ENCODE results near the gene FBLN5.
A peak's percentile ranks its signal among the peaks of the same experiment; 100 is the strongest.
"Not testable (repeated sequence)": the region's sequence is repeated elsewhere in the genome, so short reads cannot be mapped to it uniquely, and the experiment has no call there.

FBLN5 gene

DNA sequence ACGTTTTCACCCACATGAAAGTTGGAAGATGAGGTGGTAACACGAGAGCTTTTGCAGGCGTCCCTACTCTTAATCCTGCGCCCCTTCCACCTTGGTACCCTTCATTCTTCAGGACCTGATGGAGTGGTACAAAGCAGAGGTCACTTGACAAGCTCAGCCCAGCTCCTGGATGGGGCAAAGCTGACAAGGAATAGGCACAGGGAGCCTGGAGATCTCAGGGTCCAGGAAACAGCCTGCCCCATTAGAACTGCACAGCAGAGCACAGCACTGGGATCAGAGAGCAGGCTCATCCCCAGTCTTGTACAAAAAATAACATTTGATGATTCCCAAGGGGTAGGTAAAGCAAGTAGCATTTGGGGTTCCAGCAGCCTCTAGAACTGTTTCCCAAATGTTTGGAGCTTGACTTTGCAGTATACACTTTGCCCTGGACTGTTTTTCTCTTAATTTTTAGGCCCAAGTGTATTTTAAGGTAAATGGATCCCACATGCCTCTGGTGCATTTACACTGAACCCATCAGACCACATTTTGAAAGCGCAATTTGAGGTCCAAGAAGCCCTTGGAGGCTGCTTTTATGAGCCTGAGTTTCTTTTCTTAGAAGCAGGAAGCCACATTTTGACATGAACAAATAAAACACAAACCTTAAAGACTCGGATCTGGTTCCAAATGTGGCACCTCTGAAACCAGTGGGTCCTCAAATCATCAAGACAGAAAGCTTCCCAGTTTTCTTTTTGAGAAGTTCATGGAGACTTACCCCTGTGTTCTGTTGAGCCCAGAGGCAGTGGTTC lies 80.8 kb downstream of the FBLN5 start:
- DNase-seq (ENCODE audit: low read depth in 1 of 2, low spot score in 1 of 2): no peak

DNA sequence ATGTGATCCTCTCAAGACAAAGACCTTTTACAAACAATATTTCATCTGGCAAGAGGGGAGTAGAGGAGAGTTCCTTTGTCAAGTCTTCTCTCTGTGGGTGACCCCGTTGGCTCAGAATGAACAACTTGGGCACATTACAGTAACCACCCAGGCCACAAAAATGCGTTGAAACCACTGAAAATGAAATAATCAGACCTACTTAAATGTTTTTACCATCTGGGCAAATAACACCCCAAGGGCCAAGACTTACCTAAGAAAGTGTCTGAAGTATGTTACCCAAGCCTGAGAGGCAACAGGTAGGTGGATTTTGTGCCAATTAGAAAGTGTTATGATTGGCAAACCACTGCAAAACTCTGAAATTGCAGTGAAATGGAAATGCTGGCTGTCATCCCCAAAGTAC lies 81.4 kb downstream of the FBLN5 start:
- no peak for DNase-seq (ENCODE audit: low read depth in 1 of 2, low spot score in 1 of 2)

- DNase-seq (ENCODE audit: low read depth in 1 of 2, low spot score in 1 of 2): no peak
These were observed 85.1 kb downstream of the FBLN5 start for GRCh38 chr14:91862417-91862816.

DNA sequence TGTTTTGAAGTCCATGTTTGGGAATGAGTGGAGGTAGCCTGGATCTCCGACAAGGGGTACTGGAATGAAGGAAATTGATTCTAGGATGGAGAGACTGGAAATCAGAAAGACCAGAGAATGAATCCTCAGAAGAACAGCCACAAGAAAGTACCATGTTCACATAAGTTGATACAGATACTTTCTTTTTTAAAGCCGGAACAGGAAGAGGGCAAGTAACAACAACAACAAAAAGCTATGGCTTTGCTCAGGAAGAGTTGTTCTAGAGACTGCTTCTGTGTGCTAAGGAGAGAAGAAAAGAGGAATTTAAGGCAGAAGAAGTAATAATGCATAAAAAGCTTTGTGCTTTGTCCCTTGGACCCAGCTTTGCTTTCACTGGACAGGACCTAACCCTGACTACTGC lies 86.4 kb downstream of the FBLN5 start:
- DNase-seq (ENCODE audit: low read depth in 1 of 2, low spot score in 1 of 2): no peak

DNA sequence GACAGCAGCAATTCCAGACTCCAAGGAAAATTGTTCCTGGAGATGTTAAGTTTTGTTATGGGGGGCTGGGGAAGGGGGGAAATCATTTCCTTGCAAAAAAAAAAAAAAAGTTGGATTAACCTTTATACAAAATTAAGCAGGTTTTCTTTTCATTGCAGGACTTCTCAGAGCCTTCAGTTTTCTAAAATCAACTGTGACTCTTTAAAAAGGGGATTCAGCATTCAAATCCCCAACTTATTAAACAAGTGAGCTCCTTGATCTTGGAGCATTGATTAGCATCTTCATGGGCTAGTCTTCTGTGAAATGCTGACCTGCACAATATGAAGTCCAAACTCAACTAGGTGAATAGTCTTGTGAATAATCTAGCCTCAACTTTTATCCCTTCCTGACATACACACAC lies 87.3 kb downstream of the FBLN5 start:
- DNase-seq (ENCODE audit: low read depth in 1 of 2, low spot score in 1 of 2): no peak

DNA sequence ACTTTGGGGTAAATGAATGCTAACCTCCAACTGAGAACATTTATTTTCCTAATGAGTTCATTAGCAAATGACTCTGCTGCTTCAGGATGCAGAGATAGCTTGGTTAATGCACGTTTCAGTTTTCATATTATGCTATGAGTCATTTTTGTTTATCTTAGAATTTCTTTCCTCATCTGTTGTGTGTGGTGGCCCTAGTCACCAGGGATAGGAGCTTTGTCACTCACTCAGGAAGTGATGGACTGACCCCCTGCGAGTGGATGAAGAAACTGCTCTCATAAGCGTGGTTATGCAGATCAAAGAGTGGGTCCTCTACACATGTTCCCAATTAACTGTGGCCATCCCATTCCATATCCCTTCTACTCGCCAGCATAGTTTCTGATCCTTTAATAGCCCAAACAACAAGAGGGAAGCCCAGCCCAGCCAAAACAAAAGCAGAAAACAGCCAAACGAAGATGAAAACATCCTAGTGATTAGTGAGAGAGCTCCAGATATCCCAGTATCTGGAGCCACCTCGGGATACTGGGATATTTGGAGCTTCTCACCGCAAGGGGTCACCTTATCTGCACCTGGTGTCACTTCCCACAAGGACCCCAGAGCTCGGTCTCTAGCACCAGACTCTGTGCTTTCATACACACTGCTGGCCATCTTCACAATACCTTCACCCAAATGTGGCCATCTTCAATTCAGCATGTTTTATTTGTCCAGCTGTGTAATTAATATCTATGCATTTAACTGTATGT lies 88.8 kb downstream of the FBLN5 start:
- no peak for DNase-seq (ENCODE audit: low read depth in 1 of 2, low spot score in 1 of 2)

DNA sequence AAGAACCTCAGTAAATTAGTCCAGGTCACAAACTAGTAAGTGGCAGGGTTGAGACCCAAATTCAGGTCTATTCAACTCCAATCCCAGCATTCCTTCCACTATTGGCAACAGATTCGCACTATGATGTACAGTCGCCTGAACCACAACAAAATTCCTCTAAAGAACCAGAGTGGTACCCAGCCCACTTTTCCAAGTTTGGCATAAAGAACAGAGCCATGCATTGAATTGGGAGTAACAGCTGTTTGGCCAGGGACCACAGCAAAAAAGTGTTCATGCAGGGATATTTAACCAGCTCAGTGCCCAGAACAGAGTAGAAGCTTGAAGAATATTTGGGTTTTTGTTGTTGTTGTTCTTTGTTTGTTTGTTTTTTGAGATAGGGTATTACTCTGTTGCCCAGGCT lies 89.9 kb downstream of the FBLN5 start:
- DNase-seq (ENCODE audit: low read depth in 1 of 2, low spot score in 1 of 2): no peak

- no peak for DNase-seq (ENCODE audit: low read depth in 1 of 2, low spot score in 1 of 2)
These were observed 93.1 kb downstream of the FBLN5 start for GRCh38 chr14:91854327-91854934.

DNA sequence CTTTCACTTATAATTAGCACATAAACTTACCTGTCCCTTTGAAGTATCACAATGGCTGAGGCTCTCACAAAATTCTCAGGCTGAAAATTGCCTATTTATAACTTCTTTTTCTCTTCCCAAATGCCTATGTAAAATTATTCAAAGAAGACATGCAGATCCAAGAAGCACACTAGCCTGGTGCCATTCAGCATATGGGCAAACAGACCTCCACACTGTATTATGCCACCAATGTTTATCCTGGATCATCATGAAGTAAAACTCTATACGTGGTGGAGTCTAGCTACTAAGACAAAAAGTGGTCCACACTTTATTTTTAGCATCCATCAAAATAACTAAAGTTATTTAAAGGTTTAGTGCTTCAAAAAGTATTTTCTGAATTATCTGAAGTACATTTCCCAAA lies 95.9 kb downstream of the FBLN5 start:
- no peak for DNase-seq (ENCODE audit: low read depth in 1 of 2, low spot score in 1 of 2)

- DNase-seq (ENCODE audit: low read depth in 1 of 2, low spot score in 1 of 2): no peak
These were observed 98.9 kb downstream of the FBLN5 start for GRCh38 chr14:91848504-91849001.

GRCh38 chr14:91847693-91848092 lies 99.8 kb downstream of the FBLN5 start:
- DNase-seq (ENCODE audit: low read depth in 1 of 2, low spot score in 1 of 2): no peak

DNA sequence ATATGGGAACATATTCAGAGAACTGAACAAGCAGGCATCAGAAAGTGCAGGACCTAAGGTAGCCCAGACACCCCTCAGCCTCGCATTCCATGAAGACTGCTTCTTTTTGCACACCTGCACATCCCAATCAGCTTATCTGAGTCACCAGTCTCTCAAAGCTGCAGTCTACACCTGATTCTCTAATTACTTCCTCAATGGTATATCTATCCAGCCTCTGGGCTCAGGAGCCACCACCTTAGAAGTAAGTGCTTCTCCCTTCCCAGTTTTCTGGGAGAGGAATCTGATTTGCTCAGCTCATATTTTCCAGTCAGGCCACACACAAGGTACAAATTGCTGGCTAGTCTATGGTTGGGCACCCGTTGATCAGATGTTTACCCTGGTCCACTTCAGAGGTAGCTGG lies 101.8 kb downstream of the FBLN5 start:
- no peak for DNase-seq (ENCODE audit: low read depth in 1 of 2, low spot score in 1 of 2)

DNA sequence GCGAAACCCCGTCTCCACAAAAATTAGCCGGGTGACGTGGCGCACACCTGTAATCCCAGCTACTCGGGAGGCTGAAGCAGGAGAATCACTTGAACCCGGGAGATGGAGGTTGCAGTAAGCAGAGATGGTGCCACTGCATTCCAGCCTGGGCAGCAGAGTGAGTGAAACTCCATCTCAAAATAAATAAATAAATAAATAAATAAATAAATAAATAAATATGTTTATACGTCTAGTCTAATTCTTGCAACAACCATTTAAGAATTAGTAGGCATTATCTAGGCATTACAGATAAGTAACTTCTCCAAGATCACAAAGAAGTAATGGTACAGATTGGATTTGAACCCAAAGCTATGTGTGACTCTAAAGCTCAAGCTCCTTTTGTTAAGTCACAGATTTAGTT lies 102.4 kb downstream of the FBLN5 start:
- not testable (repeated sequence) for DNase-seq (ENCODE audit: low read depth in 1 of 2, low spot score in 1 of 2)

DNA sequence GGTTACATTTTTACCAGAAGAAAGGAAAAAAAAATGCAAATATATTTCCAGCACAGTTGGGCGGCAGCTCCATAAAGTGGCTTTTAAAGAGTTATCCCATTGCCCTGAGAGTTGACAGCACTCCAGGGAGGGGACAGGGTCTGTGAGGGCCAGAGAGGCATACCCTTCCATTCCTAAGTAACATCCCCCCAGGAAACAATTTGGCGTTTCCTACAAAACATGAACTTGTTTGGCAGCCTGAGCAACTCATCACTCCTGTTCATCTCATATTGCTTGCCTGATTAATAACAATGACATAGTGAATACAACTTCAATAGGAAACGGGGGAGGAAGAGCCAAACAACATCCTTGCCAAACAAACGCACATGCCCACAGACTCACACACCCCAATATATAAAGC lies 103.5 kb downstream of the FBLN5 start:
- DNase-seq (ENCODE audit: low read depth in 1 of 2, low spot score in 1 of 2): no peak

GRCh38 chr14:91843437-91843836 lies 104.1 kb downstream of the FBLN5 start:
- DNase-seq (ENCODE audit: low read depth in 1 of 2, low spot score in 1 of 2): no peak

DNA sequence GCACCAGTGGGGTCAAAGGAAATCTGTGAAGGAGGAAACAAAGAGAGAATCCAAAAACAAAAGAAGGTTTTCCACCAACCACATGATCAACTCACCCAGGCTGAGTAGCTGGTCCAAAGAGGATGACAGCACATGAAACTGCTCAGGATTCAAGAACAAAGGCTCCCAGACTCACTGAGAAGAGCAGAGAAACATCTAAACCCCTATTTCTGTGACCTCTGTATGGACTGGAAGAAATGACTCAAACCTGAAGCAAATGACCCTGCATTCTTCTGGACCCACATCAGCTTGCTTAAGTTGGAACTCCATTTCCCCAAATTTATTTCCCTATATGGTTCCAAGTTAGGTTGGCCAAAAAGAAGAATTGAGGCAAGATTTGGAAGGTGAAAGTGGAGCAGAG lies 106.4 kb downstream of the FBLN5 start:
- DNase-seq (ENCODE audit: low read depth in 1 of 2, low spot score in 1 of 2): no peak

DNA sequence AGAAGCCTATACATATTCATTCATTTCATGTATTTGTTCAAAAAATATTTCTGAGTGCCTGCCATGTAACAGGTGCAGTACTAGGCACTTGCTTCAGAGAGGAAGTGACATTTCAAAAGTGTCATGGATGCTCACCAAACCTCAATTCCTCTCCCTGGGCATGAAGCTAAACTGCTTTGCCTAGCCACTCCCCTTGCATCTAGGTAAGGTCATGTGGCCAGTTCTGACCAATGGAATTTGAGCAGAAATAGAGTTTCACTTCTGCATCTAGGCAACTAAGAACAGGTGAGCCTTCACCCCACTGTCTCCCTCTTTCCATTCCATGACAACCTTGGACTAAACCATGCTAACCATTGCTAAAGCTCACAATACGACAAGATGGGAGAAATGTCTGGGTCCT lies 107.7 kb downstream of the FBLN5 start:
- no peak for DNase-seq (ENCODE audit: low read depth in 1 of 2, low spot score in 1 of 2)

GRCh38 chr14:91837076-91837475 lies 110.4 kb downstream of the FBLN5 start:
- no peak for DNase-seq (ENCODE audit: low read depth in 1 of 2, low spot score in 1 of 2)

GRCh38 chr14:91835920-91836843 lies 111.3 kb downstream of the FBLN5 start:
- peak; percentile 82 to 84 for DNase-seq (ENCODE audit: low read depth in 1 of 2, low spot score in 1 of 2)

DNA sequence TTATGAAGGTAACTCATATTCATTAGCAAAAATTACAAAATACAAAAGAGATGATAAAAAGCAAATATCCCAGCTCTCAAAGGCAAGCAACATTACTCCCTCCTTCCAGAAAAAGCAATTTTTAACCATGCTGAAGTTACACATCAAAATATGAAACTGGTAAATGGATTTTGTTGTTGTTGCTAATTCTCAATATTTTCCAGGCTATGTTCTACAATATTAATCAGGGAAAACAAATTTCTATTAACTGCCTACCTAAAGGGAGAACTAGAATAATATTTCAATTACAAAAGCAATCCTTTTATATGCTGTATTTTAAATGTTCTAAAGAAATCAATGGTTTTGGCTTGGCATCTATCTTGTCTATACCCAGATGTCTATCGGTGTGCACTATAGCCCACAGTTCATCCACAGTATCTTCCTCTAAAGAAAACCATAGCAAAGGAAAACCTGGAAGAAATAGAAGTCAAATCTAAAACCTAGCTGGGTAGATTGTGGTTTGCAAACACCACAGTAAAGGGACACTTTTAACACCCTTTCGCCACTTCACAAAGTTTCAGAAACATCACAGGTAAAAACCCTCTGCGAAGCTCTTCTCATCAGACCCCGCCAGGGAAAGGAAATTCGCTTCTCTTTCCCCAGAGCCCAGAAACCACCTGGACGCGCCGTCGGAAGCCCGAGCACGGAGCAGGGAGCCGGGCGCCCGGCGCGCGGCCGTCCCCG lies 112.1 kb downstream of the FBLN5 start:
- no peak for DNase-seq (ENCODE audit: low read depth in 1 of 2, low spot score in 1 of 2)

All from activated CD4-positive, alpha-beta T cell treated with anti-CD3 and anti-CD28 coated beads, Interleukin-2, amount 50 U/mL, for 24 hours (primary cell).